Measurements from ENCODE around the gene TPK1.

GRCh38 chr7:144682581-144683280, 153.1 kb downstream of the TPK1 start:
- no peak for TF ChIP-seq POLR2AphosphoS5 (IDR thresholded peaks at IDR 0.05; ENCODE audit: low read depth, low read length)
- no peak for TF ChIP-seq CTCF (IDR thresholded peaks at IDR 0.05; ENCODE audit: control extremely low read depth in 1 of 3, insufficient read depth in 1 of 3, low read depth in 1 of 3, low read length in 3 of 3)
- TF ChIP-seq TBP (IDR thresholded peaks at IDR 0.05; ENCODE audit: low read depth, low read length) = no peak
- TF ChIP-seq EGR1 (IDR thresholded peaks at IDR 0.05; ENCODE audit: borderline replicate concordance, low read depth, low read length) = no peak
- no peak for TF ChIP-seq YY1 (IDR thresholded peaks at IDR 0.05; ENCODE audit: low read depth, low read length)
- TF ChIP-seq ATF2 (IDR thresholded peaks at IDR 0.05; ENCODE audit: low read length) = no peak
- TF ChIP-seq NRF1 (IDR thresholded peaks at IDR 0.05; ENCODE audit: low read depth, low read length) = no peak
- TF ChIP-seq SP1 (IDR thresholded peaks at IDR 0.05; ENCODE audit: low read depth, low read length) = no peak
- TF ChIP-seq, protein P1, sequence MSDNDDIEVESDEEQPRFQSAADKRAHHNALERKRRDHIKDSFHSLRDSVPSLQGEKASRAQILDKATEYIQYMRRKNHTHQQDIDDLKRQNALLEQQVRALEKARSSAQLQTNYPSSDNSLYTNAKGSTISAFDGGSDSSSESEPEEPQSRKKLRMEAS (IDR thresholded peaks at IDR 0.05) = no peak
- no peak for TF ChIP-seq POLR2A (IDR thresholded peaks at IDR 0.05; ENCODE audit: control extremely low read depth in 1 of 2, low read depth in 2 of 2, low read length in 2 of 2)
- no peak for TF ChIP-seq RAD21 (IDR thresholded peaks at IDR 0.05 in 1 of 2, conservative IDR thresholded peaks at IDR 0.05 in 1 of 2; ENCODE audit: low read depth in 2 of 2, low read length in 2 of 2)

Data from H1 (cell line).